HG02623 (cell line): ENCODE data around the gene GRN.
A peak's percentile ranks its signal among the peaks of the same experiment; 100 is the strongest.
"Not testable (repeated sequence)": the region's sequence is repeated elsewhere in the genome, so short reads cannot be mapped to it uniquely, and the experiment has no call there.

Experiments used
- ATAC-seq: cut with Tn5 transposase; IDR thresholded peaks from one replicate; pipeline ENCODE4 v1.9.1; 2021; ENCODE audit warnings: moderate library complexity; ENCODE audit not compliant: unreplicated experiment

The GRN gene

GRCh38 chr17:44345454-44346026, 438 bp downstream of the GRN start:
- no peak for ATAC-seq

DNA sequence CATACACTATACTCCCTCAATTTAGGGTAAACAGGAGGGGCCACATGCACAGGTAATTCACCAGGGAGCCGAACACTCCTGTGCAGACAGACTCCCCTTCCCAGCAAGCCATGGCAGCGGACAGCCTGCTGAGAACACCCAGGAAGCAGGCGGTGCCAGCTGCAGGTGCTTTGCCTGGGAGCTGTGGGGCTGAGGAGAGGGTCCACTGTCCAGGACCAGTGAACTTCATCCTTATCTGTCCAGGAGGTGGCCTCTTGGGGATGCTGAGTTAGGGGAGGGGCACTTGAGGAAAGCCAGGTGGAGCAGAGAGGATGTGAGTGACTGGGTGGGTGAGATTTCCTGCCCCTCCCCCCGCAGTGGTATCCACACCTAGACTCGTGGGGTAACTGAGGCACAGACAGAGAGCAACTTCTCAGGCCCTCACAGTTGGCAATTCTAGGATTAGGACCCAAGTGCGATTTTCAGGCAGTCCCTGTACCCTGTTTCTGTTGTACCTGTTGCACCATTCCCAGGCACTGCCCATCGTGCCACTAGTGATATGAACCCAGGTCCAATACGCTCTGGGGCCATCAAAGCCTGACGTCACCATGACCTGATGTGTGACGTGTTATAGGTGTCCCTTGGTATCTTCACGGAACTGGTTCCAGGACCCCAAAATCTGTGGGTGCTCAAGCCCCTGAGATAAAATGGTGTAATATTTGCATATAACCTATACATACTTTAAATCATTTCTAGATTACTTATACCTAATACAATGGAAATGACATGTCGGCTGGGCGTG, 1.2 kb downstream of the GRN start:
- ATAC-seq, result no peak

DNA sequence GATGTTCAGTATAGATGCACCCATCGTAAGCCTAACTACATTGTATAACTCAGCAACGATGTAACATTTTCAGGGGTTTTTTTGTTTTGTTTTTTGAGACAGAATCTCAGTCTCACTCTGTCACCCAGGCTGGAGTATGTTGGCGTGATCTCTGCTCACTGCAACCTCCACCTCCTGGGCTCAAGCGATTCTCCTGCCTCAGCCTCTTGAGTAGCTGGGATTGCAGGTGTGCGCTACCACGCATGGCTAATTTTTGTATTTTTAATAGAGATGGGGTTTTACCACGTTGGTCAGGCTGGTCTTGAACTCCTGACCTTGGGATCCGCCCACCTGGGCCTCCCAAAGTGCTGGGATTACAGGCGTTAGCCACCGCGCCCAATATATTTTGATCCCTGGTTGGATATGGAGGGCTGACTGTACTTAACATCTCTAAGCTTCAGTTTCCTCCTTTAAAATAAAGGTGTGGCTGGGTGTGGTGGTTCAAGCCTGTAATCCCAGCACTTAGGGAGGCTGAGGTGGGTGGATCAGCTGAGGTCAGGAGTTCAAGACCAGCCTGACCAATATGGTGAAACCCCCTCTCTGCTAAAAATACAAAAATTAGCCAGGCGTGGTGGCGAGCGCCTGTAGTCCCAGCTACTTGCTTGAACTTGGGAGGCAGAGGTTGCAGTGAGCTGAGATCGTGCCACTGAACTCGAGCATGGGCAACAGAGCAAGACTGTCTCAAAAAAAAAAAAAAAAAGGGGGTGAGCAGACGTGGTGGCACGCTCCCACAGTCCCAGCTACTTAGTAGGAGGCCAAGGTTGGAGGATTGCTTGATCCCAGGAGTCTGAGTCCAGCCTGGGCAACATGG, 2.3 kb downstream of the GRN start:
- not testable (repeated sequence) for ATAC-seq

GRCh38 chr17:44348234-44348987, 3.3 kb downstream of the GRN start:
- peak; percentile 39 for ATAC-seq

- no peak for ATAC-seq
Observed at GRCh38 chr17:44348988-44349364, 3.9 kb downstream of the GRN start.

GRCh38 chr17:44349553-44350070, 4.5 kb downstream of the GRN start:
- ATAC-seq, result no peak

GRCh38 chr17:44350733-44351226, 5.7 kb downstream of the GRN start:
- no peak for ATAC-seq

DNA sequence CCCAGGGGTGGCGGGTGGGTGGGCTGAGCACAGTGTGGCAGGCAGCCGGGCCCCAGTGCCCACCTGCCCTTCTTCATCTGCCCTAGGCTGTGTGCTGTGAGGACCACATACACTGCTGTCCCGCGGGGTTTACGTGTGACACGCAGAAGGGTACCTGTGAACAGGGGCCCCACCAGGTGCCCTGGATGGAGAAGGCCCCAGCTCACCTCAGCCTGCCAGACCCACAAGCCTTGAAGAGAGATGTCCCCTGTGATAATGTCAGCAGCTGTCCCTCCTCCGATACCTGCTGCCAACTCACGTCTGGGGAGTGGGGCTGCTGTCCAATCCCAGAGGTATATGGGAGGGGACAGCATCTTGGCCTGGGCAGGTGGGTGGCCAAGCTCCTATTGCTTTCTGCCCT, 6.4 kb downstream of the GRN start:
- ATAC-seq, result no peak

DNA sequence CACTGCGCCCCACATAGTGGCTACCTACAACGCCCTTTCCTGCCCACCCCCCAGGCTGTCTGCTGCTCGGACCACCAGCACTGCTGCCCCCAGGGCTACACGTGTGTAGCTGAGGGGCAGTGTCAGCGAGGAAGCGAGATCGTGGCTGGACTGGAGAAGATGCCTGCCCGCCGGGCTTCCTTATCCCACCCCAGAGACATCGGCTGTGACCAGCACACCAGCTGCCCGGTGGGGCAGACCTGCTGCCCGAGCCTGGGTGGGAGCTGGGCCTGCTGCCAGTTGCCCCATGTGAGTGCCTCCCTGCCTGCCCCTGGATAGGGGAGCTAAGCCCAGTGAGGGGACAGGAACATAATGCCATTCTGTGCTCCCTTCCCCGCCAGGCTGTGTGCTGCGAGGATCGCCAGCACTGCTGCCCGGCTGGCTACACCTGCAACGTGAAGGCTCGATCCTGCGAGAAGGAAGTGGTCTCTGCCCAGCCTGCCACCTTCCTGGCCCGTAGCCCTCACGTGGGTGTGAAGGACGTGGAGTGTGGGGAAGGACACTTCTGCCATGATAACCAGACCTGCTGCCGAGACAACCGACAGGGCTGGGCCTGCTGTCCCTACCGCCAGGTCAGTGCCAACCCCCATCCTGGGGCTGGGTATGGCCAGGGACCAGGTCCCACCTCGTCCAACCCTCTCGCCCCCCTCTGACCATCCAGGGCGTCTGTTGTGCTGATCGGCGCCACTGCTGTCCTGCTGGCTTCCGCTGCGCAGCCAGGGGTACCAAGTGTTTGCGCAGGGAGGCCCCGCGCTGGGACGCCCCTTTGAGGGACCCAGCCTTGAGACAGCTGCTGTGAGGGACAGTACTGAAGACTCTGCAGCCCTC, 7.1 kb downstream of the GRN start:
- ATAC-seq, result no peak

DNA sequence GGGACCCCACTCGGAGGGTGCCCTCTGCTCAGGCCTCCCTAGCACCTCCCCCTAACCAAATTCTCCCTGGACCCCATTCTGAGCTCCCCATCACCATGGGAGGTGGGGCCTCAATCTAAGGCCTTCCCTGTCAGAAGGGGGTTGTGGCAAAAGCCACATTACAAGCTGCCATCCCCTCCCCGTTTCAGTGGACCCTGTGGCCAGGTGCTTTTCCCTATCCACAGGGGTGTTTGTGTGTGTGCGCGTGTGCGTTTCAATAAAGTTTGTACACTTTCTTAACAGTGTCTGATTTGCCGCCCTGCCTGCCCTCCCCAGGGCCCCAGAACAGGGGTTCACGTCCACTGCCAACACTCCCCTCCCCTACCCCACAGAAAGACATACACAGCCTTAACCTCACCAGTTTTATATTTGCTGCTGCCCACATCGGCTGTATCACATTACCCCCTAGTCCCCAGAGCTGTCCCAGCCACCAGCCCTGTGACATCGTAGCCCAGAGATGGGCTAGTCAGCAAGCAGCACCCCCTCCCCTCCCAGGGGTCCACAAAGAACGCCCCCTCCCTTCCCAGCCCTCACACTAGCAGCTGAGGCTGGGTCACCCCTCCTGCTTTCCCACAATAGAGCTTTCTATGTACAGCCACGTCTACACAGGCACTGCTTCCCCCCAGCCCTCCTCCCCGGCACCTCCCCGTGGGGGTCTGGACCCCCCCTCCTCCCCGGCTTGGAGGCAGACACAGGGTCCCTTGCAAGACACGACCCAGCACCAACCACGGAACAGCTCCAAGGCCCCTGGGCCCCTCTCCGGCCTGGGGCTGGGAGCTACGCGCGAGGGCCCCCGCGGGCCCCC, 7.9 kb downstream of the GRN start:
- ATAC-seq, result no peak

- no peak for ATAC-seq
Observed at GRCh38 chr17:44353672-44354331, 8.7 kb downstream of the GRN start.

- no peak for ATAC-seq
Observed at GRCh38 chr17:44354582-44355561, 9.8 kb downstream of the GRN start.

DNA sequence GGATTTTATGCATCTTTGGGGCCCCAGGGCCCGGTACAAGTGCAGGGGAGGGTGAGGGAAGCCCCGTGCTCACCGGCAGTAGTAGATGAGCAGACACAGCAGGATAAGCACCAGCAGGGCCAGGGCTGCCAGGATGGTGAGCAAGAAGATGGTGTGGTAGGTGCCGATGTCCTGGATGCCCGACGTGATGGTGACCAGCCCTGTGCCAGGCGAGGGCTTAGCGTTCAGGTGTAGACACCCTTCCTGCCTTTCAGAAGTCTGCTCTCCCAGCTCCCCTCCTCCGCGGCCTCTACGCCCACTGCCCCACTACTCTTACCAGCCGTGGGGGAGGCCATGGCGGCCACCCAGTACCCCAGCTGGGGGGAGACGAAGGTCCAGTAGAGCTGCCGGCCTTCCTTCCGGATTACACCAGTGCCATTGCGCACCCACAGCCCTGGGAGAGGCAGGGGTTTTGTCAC, 10.6 kb downstream of the GRN start:
- ATAC-seq, result no peak

- ATAC-seq, result no peak
Observed at GRCh38 chr17:44356241-44356640, 11.1 kb downstream of the GRN start.

GRCh38 chr17:44358066-44358465, 13.0 kb downstream of the GRN start:
- ATAC-seq, result no peak

DNA sequence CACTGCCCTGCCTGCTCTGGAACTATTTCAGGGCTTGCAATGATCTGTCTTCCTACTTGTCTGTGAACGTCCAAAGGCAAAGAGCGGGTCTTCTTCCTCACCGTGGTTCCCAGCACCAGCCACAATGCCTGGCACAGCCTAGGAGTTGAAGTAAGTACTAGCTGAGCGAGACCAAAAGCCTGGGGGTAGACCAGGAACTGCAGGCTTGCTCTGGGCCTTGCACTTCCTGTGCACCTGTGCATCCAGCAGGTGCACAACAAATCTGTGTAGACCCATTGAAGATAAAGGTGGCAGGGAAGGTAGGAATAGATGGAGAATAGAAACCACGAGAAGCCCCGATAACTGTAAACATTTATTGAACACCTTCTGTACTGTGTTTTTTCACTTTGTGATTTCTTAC, 13.9 kb downstream of the GRN start:
- ATAC-seq, result no peak
